K562 (cell line): Measurements from ENCODE around the gene PYROXD2. TPM values are rescaled to one million over a fixed set of nuclear protein-coding genes. Genes with fewer than 3 reads are reported as not detected.

Experiments used
- CXXC5 ChIP-seq: fragments of 250-450 bp; sonication (Bioruptor Pico); IDR thresholded peaks from 2 replicates; pipeline ENCODE4 v1.8.0; 2022; ENCODE audit warnings: inconsistent platforms, mild to moderate bottlenecking, moderate library complexity
- ESRRA ChIP-seq: fragments of 450-650 bp; IDR thresholded peaks from 2 replicates; pipeline ENCODE4 v1.6.1; 2014; ENCODE audit warnings: low read depth, mild to moderate bottlenecking, moderate library complexity, borderline replicate concordance
- HNRNPUL1 ChIP-seq: fragments of 200-400 bp; formaldehyde crosslinking; IDR thresholded peaks from 2 replicates; pipeline ENCODE4 v1.6.1; 2017; ENCODE audit warnings: low read length
- ILK ChIP-seq: fragments of 450-650 bp; IDR thresholded peaks from 2 replicates; pipeline ENCODE4 v1.6.1; 2016; ENCODE audit warnings: missing genetic modification characterization, low read depth, mild to moderate bottlenecking, missing compliant biosample characterization, moderate library complexity, borderline replicate concordance
- KDM5B ChIP-seq: fragments of 200-600 bp; sonication (generic); IDR thresholded peaks from 2 replicates; pipeline ENCODE4 v1.6.1; 2012; ENCODE audit warnings: low read depth, mild to moderate bottlenecking, moderate library complexity, low read length, control low read depth, inconsistent platforms; ENCODE audit not compliant: insufficient replicate concordance
- NFIX ChIP-seq: fragments of 250-450 bp; sonication (Bioruptor Pico); IDR thresholded peaks from 2 replicates; pipeline ENCODE4 v1.4.0; 2020; ENCODE audit warnings: low read depth, mild to moderate bottlenecking, moderate library complexity
- NRF1 ChIP-seq, 2 experiments: fragments of 450-650 bp; IDR thresholded peaks in 1 of 2; conservative IDR thresholded peaks in 1 of 2; 2 replicates each; pipeline ENCODE4 v1.6.1; 2014; ENCODE audit warnings: mild to moderate bottlenecking in 2 of 2
- PTTG1 ChIP-seq: fragments of 450-650 bp; IDR thresholded peaks from 2 replicates; pipeline ENCODE4 v1.6.1; 2016; ENCODE audit warnings: low read depth, mild to moderate bottlenecking, missing genetic modification characterization, missing compliant biosample characterization
- SAFB2 ChIP-seq: fragments of 200-400 bp; formaldehyde crosslinking; IDR thresholded peaks from 2 replicates; pipeline ENCODE4 v1.6.1; 2018; ENCODE audit warnings: borderline replicate concordance, low read length, low read depth, moderate library complexity; ENCODE audit not compliant: severe bottlenecking
- TGIF2 ChIP-seq: sonication (generic); formaldehyde crosslinking; IDR thresholded peaks from 2 replicates; pipeline ENCODE4 v1.8.1; 2022; ENCODE audit warnings: mild to moderate bottlenecking, missing genetic modification reagents, moderate library complexity
- ZKSCAN1 ChIP-seq: fragments of 150-350 bp; IDR thresholded peaks from 2 replicates; pipeline ENCODE4 v1.6.1; 2016; ENCODE audit warnings: low read depth, low read length
- ZNF140 ChIP-seq: fragments of 250-450 bp; sonication (Bioruptor Pico); IDR thresholded peaks from 2 replicates; pipeline ENCODE4 v1.8.0; 2021; ENCODE audit warnings: moderate library complexity, mild to moderate bottlenecking, inconsistent platforms
- ZNF444 ChIP-seq: fragments of 250-450 bp; sonication (Bioruptor Pico); IDR thresholded peaks from 2 replicates; pipeline ENCODE4 v1.4.0; 2020; ENCODE audit warnings: mild to moderate bottlenecking, moderate library complexity
- ZSCAN32 ChIP-seq: fragments of 450-650 bp; formaldehyde crosslinking; IDR thresholded peaks from 2 replicates; pipeline ENCODE4 v1.4.0; 2020; ENCODE audit warnings: mild to moderate bottlenecking, moderate library complexity
- ZZZ3 ChIP-seq: fragments of 450-650 bp; IDR thresholded peaks from 2 replicates; pipeline ENCODE4 v1.6.1; 2016; ENCODE audit warnings: antibody characterized with exemption, mild to moderate bottlenecking, moderate library complexity
- polyA plus RNA-seq, 8 experiments: library from polyadenylated mRNA; depleted of rRNA in 4 of 8; stranded (reverse) in 5 of 8; unstranded in 3 of 8; fragments of >200 nt; fragmentation: Nextera tagmentation in 2 of 8; fragmentation: Illumina TruSeq in 1 of 8; extraction: Ambion mirVana in 2 of 8; extraction: Trizol in 1 of 8; gene quantifications; 2 replicates each; pipeline versions ENCODE4 v1.2.1 to v1.2.3, GENCODE V29; 2011 to 2014; ENCODE audit warnings: inconsistent platforms in 1 of 8, missing spikeins in 1 of 8
- total RNA-seq, 7 experiments: library from RNA; depleted of rRNA in 6 of 7; stranded (reverse); fragments of >200 nt in 6 of 7; fragmentation: Illumina TruSeq in 2 of 7; extraction: Trizol in 2 of 7; gene quantifications; 2 replicates each; pipeline versions ENCODE4 v1.2.1 to v1.2.3, GENCODE V29; 2011 to 2021; ENCODE audit warnings: low replicate concordance in 1 of 7
- TF ChIP-seq, protein P1 (sequence below): fragments of 250-450 bp; sonication (Bioruptor Pico); IDR thresholded peaks from 2 replicates; pipeline ENCODE4 v1.5.1; 2021; ENCODE audit warnings: mild to moderate bottlenecking
- TF ChIP-seq, protein P2 (sequence below): fragments of 250-450 bp; sonication (Bioruptor Pico); IDR thresholded peaks from 2 replicates; pipeline ENCODE4 v1.5.0; 2020; ENCODE audit warnings: mild to moderate bottlenecking
- TF ChIP-seq, protein P3 (sequence below): fragments of 250-450 bp; sonication (Bioruptor Pico); IDR thresholded peaks from 2 replicates; pipeline ENCODE4 v1.8.0; 2022; ENCODE audit warnings: inconsistent platforms, mild to moderate bottlenecking, moderate library complexity, borderline replicate concordance
- TF ChIP-seq, protein P4 (sequence below): fragments of 250-450 bp; sonication (Bioruptor Pico); IDR thresholded peaks from 2 replicates; pipeline ENCODE4 v1.4.0; 2020; ENCODE audit warnings: mild to moderate bottlenecking
- TF ChIP-seq, protein P5 (sequence below): fragments of 450-650 bp; formaldehyde crosslinking; conservative IDR thresholded peaks from 2 replicates; pipeline ENCODE4 v1.4.0; 2022; ENCODE audit warnings: mild to moderate bottlenecking, missing genetic modification characterization

PYROXD2 gene
- total and polyA plus RNA-seq, 9 of the 15 experiments (the other 6 are each of a cell fraction or from before 2014, with no cell fraction given) = 0.14 to 1.4 (median 0.58) TPM

DNA sequence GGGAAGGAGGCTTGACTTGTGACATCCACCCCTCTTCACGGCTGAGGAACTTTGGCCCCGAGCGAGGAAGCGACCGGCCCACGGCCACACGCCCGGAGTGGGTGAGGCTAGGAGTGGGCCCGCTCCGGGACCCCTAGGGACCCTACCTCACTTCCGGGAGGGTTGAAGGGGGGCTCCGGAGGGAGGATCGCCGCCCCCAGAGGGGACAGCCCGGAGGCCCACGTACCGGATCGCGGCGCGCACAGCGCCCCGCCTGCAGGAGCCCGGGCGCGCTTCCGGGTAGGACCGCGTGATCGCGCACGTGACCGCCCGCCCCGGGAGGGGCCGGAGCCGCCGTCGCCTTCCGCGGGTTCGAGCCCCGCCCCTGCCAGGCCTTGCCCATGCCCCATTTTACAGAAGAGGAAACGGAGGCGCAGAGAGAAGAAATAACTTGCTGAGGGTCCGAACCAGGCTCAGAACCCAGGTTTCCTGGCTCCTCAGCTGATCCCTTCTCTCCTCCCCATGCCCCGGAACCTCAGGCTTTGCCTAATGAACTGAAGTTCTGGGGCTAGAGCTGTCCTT, 31.8 kb upstream of the PYROXD2 start, which contains the start of gene HPS1 (continued):
- TF ChIP-seq, protein P1, sequence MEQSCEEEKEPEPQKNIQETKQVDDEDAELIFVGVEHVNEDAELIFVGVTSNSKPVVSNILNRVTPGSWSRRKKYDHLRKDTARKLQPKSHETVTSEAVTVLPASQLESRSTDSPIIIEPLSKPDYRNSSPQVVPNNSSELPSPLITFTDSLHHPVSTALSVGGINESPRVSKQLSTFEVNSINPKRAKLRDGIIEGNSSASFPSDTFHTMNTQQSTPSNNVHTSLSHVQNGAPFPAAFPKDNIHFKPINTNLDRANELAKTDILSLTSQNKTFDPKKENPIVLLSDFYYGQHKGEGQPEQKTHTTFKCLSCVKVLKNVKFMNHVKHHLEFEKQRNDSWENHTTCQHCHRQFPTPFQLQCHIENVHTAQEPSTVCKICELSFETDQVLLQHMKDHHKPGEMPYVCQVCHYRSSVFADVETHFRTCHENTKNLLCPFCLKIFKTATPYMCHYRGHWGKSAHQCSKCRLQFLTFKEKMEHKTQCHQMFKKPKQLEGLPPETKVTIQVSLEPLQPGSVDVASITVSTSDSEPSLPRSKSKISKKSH (CRISPR knock-in tag) = no peak
- peak; percentile 92 for TF ChIP-seq ESRRA
- TF ChIP-seq, protein P2, sequence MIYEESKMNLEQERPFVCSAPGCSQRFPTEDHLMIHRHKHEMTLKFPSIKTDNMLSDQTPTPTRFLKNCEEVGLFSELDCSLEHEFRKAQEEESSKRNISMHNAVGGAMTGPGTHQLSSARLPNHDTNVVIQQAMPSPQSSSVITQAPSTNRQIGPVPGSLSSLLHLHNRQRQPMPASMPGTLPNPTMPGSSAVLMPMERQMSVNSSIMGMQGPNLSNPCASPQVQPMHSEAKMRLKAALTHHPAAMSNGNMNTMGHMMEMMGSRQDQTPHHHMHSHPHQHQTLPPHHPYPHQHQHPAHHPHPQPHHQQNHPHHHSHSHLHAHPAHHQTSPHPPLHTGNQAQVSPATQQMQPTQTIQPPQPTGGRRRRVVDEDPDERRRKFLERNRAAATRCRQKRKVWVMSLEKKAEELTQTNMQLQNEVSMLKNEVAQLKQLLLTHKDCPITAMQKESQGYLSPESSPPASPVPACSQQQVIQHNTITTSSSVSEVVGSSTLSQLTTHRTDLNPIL = no peak
- TF ChIP-seq, protein P3, sequence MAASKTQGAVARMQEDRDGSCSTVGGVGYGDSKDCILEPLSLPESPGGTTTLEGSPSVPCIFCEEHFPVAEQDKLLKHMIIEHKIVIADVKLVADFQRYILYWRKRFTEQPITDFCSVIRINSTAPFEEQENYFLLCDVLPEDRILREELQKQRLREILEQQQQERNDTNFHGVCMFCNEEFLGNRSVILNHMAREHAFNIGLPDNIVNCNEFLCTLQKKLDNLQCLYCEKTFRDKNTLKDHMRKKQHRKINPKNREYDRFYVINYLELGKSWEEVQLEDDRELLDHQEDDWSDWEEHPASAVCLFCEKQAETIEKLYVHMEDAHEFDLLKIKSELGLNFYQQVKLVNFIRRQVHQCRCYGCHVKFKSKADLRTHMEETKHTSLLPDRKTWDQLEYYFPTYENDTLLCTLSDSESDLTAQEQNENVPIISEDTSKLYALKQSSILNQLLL (CRISPR knock-in tag) = no peak
- peak; percentile 32; the same call in 1 of the 2 replicates for TF ChIP-seq ZKSCAN1
- TF ChIP-seq SAFB2 = no peak
- TF ChIP-seq TGIF2 (CRISPR knock-in tag) = no peak
- no peak for TF ChIP-seq NFIX (CRISPR knock-in tag)
- TF ChIP-seq, protein P4, sequence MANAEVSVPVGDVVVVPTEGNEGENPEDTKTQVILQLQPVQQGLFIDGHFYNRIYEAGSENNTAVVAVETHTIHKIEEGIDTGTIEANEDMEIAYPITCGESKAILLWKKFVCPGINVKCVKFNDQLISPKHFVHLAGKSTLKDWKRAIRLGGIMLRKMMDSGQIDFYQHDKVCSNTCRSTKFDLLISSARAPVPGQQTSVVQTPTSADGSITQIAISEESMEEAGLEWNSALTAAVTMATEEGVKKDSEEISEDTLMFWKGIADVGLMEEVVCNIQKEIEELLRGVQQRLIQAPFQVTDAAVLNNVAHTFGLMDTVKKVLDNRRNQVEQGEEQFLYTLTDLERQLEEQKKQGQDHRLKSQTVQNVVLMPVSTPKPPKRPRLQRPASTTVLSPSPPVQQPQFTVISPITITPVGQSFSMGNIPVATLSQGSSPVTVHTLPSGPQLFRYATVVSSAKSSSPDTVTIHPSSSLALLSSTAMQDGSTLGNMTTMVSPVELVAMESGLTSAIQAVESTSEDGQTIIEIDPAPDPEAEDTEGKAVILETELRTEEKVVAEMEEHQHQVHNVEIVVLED = peak; percentile 40; the same call in 1 of the 2 replicates
- peak; percentile 78 for TF ChIP-seq CXXC5 (CRISPR knock-in tag)
- no peak for TF ChIP-seq ZSCAN32 (CRISPR knock-in tag)
- no peak for TF ChIP-seq ZNF140 (CRISPR knock-in tag)
- TF ChIP-seq ILK (tag) = no peak
- TF ChIP-seq HNRNPUL1 = no peak
- TF ChIP-seq, protein P5, sequence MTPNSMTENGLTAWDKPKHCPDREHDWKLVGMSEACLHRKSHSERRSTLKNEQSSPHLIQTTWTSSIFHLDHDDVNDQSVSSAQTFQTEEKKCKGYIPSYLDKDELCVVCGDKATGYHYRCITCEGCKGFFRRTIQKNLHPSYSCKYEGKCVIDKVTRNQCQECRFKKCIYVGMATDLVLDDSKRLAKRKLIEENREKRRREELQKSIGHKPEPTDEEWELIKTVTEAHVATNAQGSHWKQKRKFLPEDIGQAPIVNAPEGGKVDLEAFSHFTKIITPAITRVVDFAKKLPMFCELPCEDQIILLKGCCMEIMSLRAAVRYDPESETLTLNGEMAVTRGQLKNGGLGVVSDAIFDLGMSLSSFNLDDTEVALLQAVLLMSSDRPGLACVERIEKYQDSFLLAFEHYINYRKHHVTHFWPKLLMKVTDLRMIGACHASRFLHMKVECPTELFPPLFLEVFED (CRISPR knock-in tag) = no peak
- TF ChIP-seq ZZZ3 = no peak
- no peak for TF ChIP-seq PTTG1 (tag)
- no peak for TF ChIP-seq KDM5B
- TF ChIP-seq ZNF444 (CRISPR knock-in tag) = no peak
- TF ChIP-seq NRF1 (conservative IDR thresholded peaks at IDR 0.05 in 1 of 2, IDR thresholded peaks at IDR 0.05 in 1 of 2) = peak in 1 of 2 experiments; percentile 9; a peak in 2 of 4 replicates
